Coronary artery (tissue), 2 donors: ENCODE data around the gene IGFALS.

ENCODE experiments used
- DNase-seq: peaks from one replicate; pipeline ENCODE4 v3.0.0-alpha.2; 2017; ENCODE audit warnings: low spot score
- H3K27ac ChIP-seq, 2 donors: fragments of 200-600 bp; sonication (generic); one replicate each; pipeline ENCODE4 v1.5.1; 2016 to 2019
- H3K4me3 ChIP-seq: fragments of 200-600 bp; sonication (generic); 2 replicates; pipeline ENCODE4 v1.5.1; 2016; ENCODE audit warnings: mild to moderate bottlenecking, moderate library complexity
- TF ChIP-seq, protein P1 (sequence below): fragments of 200-600 bp; sonication (generic); IDR thresholded peaks from one replicate; pipeline ENCODE4 v1.5.1; 2019; ENCODE audit warnings: antibody characterized with exemption

Gene IGFALS

DNA sequence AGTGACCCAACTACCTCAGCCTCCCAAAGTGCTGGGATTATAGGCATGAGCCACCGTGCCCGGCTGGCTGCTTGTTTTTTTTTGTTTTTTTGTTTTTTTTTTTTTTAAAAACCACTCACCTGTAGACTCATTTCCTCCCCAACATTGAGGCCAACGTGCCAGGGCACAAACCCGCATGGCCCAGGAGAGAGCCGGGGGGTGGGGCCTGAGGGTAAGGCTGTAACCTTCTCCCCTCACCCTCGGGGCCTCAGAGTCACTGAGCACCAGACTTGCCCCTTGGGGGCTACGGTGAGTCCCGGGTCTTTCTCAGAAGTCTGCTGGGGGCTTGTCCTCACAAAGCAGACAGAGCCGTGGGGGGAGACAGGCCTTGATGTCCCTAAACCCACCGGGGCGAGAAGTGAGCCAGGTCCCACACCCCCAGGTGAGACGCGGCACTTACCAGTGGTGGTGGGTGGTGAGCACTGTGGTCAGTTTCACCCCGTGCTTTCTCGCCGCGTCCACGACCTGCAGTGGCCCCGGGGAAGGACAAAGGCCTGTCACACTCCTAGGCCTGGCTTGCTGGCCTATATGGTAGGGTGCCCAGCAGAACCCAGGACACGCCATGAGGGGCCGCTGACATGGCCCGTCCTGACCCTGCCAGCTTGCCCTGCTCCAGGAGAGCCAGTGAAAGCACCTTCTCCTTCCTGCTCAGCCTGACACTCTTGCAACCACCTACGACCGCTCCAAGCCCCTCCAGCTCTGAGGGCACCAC is 28.5 kb upstream of the IGFALS start:
- TF ChIP-seq, protein P1, sequence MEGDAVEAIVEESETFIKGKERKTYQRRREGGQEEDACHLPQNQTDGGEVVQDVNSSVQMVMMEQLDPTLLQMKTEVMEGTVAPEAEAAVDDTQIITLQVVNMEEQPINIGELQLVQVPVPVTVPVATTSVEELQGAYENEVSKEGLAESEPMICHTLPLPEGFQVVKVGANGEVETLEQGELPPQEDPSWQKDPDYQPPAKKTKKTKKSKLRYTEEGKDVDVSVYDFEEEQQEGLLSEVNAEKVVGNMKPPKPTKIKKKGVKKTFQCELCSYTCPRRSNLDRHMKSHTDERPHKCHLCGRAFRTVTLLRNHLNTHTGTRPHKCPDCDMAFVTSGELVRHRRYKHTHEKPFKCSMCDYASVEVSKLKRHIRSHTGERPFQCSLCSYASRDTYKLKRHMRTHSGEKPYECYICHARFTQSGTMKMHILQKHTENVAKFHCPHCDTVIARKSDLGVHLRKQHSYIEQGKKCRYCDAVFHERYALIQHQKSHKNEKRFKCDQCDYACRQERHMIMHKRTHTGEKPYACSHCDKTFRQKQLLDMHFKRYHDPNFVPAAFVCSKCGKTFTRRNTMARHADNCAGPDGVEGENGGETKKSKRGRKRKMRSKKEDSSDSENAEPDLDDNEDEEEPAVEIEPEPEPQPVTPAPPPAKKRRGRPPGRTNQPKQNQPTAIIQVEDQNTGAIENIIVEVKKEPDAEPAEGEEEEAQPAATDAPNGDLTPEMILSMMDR, result no peak
- DNase-seq, result no peak
- Histone ChIP-seq H3K27ac (no peak overlapping the region), H3K4me3 (no peak overlapping the region)

DNA sequence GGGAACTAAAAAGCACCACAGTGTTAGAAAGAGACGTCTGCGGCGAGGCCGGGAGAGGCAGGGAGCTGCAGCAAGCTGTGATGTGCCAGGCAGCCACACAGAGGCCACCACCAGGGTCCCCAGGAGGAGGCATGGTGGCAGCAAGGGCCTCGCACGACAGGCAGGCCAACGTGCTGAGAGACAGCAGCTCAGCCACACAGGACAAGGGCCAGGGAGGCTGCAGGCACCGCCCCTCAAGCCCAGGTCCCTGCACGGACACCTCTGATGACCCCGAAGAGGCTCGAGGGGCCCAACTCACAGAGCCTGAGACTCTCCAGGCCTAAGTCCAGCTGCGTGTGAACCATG is 27.4 kb upstream of the IGFALS start:
- TF ChIP-seq, protein P1, result no peak
- Histone ChIP-seq H3K27ac (no peak overlapping the region), H3K4me3 (no peak overlapping the region)
- DNase-seq, result no peak

DNA sequence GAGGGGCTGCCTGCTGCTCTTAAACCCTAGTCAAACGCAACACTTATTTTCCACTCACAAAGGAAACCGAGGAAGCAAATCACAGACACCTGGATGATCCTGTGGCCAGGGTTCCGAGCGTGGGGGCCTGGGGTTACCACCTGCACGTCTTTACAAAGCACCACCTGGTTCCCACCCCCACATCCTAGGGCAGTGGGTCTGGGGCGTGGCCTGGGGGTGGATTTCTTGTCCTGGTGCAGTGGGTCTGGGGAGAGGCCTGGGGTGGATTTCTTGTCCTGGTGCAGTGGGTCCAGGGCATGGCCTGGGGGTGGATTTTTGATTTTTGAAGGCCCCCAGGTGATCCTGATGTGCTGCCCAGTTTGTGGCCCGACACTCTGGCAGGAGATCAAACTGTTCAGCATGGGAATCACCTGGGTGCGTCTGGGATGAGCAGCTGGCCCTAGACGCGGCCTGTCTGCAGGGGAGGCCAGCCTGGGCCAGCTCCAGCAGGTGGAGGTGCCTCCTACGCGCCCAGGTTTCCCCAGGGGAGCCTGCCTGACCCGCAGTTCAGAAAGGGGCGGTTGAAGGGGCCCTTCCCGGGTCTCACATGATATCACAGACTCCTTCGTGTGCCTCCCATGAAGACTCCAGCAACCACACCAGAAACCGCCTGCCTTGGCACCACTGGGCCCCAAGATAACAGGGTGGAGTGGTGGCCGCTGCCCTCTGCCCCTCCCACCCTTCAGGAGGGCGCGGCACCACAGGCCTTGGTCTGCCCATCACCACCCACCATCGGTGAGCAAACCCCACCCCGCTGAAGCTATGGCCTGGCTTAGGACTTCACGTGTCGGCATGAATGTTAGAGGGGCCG is 26.8 kb upstream of the IGFALS start:
- no peak for DNase-seq
- H3K27ac ChIP-seq, result no peak overlapping the region
- TF ChIP-seq, protein P1, result no peak
- H3K4me3 ChIP-seq, result no peak overlapping the region

DNA sequence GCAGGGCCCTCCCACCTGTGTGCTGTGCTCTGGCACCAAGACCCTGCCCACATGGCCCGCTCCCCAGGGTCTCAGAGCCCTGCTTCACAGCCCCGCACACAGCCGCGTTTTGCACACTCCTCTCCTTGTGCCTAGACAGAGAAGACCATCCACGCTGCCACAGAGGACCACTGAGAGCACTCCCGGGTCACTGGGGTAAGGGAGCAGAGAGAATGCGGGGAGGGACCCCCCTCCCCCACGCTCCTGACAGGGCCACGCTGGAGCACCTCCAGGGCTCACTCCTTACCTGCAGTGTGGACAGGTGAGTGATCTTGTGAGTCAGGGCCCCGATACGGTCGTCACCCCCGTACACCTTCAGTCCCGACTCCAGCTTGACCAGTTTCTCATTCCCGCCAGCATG is 26.1 kb upstream of the IGFALS start:
- TF ChIP-seq, protein P1, result no peak
- Histone ChIP-seq H3K27ac (no peak overlapping the region), H3K4me3 (no peak overlapping the region)
- no peak for DNase-seq

DNA sequence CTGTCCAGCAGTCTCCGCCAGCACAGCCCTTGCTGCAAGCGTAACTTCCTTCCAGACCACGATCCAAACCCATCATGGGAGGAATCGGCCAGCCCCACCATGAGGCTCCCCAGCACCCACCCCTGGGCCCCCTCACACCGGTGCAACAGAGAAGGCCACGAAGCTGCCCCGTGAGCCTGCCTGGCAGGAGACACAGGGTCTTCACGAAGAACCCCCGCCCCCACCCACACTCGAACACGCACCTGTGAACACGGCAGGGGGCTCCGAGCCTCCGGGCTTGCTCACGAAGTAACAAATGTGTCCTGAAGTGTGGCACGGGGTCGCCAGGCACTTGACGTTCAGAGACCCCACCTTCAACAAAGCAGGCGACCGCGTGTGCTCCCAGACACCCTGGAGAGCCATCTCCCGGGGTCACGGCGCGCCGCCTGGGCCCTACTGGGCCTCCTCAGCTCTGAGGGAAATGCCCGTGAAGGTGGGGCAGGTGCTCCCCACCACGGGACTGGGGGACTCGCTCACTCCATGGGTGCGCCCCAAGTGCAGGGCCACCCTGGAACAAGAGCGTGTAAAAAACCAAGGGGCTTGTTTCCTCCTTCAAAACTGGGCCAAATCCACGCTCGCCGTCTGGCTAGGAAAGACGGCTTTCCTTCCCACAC is 25.5 kb upstream of the IGFALS start:
- H3K27ac ChIP-seq, result no peak overlapping the region
- no peak for DNase-seq
- TF ChIP-seq, protein P1, result no peak
- H3K4me3 ChIP-seq, result no peak overlapping the region

DNA sequence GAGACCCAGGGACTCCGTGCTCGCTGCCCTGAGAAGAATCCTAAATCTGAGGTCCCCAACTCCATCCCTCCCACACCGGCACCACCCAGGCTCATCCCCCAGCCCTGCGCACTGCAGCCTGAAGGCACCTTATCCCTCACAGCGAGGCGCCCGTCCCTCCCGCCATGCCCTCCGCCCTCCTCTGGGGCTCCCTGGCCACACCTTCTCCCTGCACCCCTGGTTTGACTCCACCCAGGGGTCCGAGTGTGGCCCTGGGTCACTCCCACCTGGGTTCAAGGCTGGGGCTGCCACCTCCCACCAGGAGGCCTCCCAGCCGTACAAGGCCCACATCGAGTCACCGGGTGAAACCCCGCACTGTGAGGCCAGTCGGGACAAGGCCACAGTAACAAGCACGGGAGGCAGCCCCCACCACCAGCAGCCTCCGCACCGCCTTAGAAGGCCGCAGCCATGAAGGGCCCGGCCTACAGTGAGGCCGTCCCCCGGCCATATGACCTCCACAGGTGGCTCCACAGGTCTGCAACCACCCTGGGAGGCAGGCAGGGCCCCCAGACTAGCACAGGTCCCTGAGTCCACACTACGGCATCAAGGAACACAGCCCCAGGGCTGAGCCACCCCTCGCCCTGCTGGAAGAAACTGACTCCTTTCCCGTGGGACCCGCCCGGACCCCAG is 24.8 kb upstream of the IGFALS start:
- no peak overlapping the region for H3K4me3 ChIP-seq
- H3K27ac ChIP-seq, result no peak overlapping the region
- DNase-seq, result no peak
- TF ChIP-seq, protein P1, result no peak
